Endothelial cell of umbilical vein (primary cell): ENCODE data around the gene OVCH2. TPM values are rescaled to one million over a fixed set of nuclear protein-coding genes. Genes with fewer than 3 reads are reported as not detected.

ENCODE experiments used
- BruUV-seq: library from RNA; stranded (reverse); fragments of 400-500 nt; replicated peaks from 2 replicates; lab custom pipeline; 2021; lab: Mats Ljungman, UMichigan
- CTCF ChIA-PET: fragments of 300-600, 350-600 bp; sonication (Branson Sonifier 250); formaldehyde crosslinking; loops from one replicate; lab custom pipeline; 2021; ENCODE audit warnings: antibody characterized with exemption, inconsistent platforms; lab: Charles Lee
- POLR2A ChIA-PET: fragments of 300-600, 350-600 bp; sonication (Branson Sonifier 250); formaldehyde crosslinking; loops from one replicate; lab custom pipeline; 2021; ENCODE audit warnings: antibody characterized with exemption, inconsistent platforms; lab: Charles Lee
- DNase-seq: peaks from one replicate; pipeline ENCODE4 v3.0.0-alpha.2; 2011; ENCODE audit warnings: low read depth, low spot score
- FAIRE-seq: peaks from 2 replicates; lab custom pipeline; 2011; peaks lifted over from hg19 to GRCh38; lab: Jason Lieb, UNC
- H2AFZ ChIP-seq: 2 replicates; pipeline ENCODE4 v1.6.0; 2012; ENCODE audit warnings: low read depth, low read length, control low read depth, inconsistent platforms
- H3K27ac ChIP-seq: 2 replicates; pipeline ENCODE4 v1.5.1; 2011; ENCODE audit warnings: low read depth, mild to moderate bottlenecking, control low read depth, low read length, moderate library complexity; ENCODE audit not compliant: insufficient read depth
- H3K27me3 ChIP-seq, 2 experiments: 2 replicates each; pipeline versions ENCODE4 v1.6.0 to v1.6.1; 2011; ENCODE audit warnings: low read length in 2 of 2, mixed read lengths in 1 of 2; ENCODE audit not compliant: control insufficient read depth in 2 of 2, insufficient read depth in 2 of 2
- H3K36me3 ChIP-seq, 2 experiments: 2 replicates in 1 of 2; 3 replicates in 1 of 2; pipeline ENCODE4 v1.5.1; 2011; ENCODE audit warnings: low read length in 2 of 2, mild to moderate bottlenecking in 1 of 2, moderate library complexity in 1 of 2; ENCODE audit not compliant: control insufficient read depth in 2 of 2, insufficient read depth in 2 of 2; ENCODE audit errors: extremely low read depth in 1 of 2
- H3K4me1 ChIP-seq: 3 replicates; pipeline ENCODE4 v1.5.1; 2011; ENCODE audit warnings: mild to moderate bottlenecking, low read length; ENCODE audit not compliant: control insufficient read depth, insufficient read depth; ENCODE audit errors: extremely low read depth
- H3K4me2 ChIP-seq: 2 replicates; pipeline ENCODE4 v1.6.1; 2011; ENCODE audit warnings: low read length, control low read depth, mixed read lengths; ENCODE audit not compliant: insufficient read depth
- H3K4me3 ChIP-seq, 3 experiments: fragments of 200-600 bp in 1 of 3; sonication (generic), shearing (Covaris generic) in 1 of 3; replicated peaks in 1 of 3; 2 replicates each; pipeline ENCODE4 v1.5.1; 2011 to 2016; ENCODE audit warnings: control low read depth in 3 of 3, low read length in 3 of 3, mild to moderate bottlenecking in 2 of 3, inconsistent platforms in 1 of 3, low read depth in 1 of 3, moderate library complexity in 1 of 3; ENCODE audit not compliant: insufficient read depth in 1 of 3
- H3K79me2 ChIP-seq: 2 replicates; pipeline ENCODE4 v1.6.0; 2012; ENCODE audit warnings: low read length, inconsistent platforms; ENCODE audit not compliant: control insufficient read depth, insufficient read depth
- H3K9ac ChIP-seq: replicated peaks from 2 replicates; pipeline ENCODE3; 2011; ENCODE audit warnings: low read length, control low read depth; ENCODE audit not compliant: insufficient read depth; ENCODE audit errors: extremely low read depth
- H3K9me1 ChIP-seq: replicated peaks from 3 replicates; pipeline ENCODE4 v1.6.0; 2011; ENCODE audit warnings: mild to moderate bottlenecking, low read length; ENCODE audit not compliant: control insufficient read depth, insufficient read depth; ENCODE audit errors: extremely low read depth
- H3K9me3 ChIP-seq: replicated peaks from 2 replicates; pipeline ENCODE4 v1.5.1; 2012; ENCODE audit warnings: low read length, inconsistent platforms; ENCODE audit not compliant: control insufficient read depth, insufficient read depth
- H4K20me1 ChIP-seq: replicated peaks from 2 replicates; pipeline ENCODE3; 2011; ENCODE audit warnings: mild to moderate bottlenecking, low read length; ENCODE audit not compliant: control insufficient read depth, insufficient read depth; ENCODE audit errors: extremely low read depth
- FOS ChIP-seq: IDR thresholded peaks from 2 replicates; pipeline ENCODE4 v1.6.1; 2011; ENCODE audit warnings: mild to moderate bottlenecking, low read length, moderate library complexity, borderline replicate concordance; ENCODE audit not compliant: insufficient read depth
- GATA2 ChIP-seq: IDR thresholded peaks from 2 replicates; pipeline ENCODE4 v1.7.0; 2011; ENCODE audit warnings: low read depth, mild to moderate bottlenecking, moderate library complexity, mixed read lengths, low read length; ENCODE audit not compliant: insufficient read length, insufficient read depth
- JUN ChIP-seq: IDR thresholded peaks from 2 replicates; pipeline ENCODE4 v1.6.1; 2011; ENCODE audit warnings: borderline replicate concordance, low read depth; ENCODE audit not compliant: insufficient read length, insufficient read depth
- MYC ChIP-seq: IDR thresholded peaks from one replicate; pipeline ENCODE4 v1.6.1; 2011; ENCODE audit warnings: mild to moderate bottlenecking, low read depth, low read length
- POLR2A ChIP-seq: IDR thresholded peaks from 2 replicates; pipeline ENCODE4 v1.6.1; 2012; ENCODE audit warnings: low read depth, mild to moderate bottlenecking, control low read depth, low read length
- dilution Hi-C: fragments of 300-500 bp; cut with MboI; formaldehyde crosslinking; loops from one replicate; pipeline ENCODE4 v1.15.0; 2019; ENCODE audit warnings: low sequenced_read_pairs; ENCODE audit not compliant: extremely low pct_ligation_motif_present
- intact Hi-C: fragments of 100-400 bp; cut with micrococcal nuclease; formaldehyde crosslinking; loops from one replicate; pipeline ENCODE4 v1.10.0; 2022
- polyA plus RNA-seq, 4 experiments: library from polyadenylated mRNA; depleted of rRNA in 3 of 4; stranded (reverse) in 3 of 4; unstranded in 1 of 4; fragments of >200 nt; gene quantifications; 2 replicates each; pipeline versions ENCODE4 v1.2.1 to v1.2.3, GENCODE V29; 2011 to 2012; ENCODE audit warnings: missing spikeins in 1 of 4
- total RNA-seq: library from RNA; stranded (reverse); gene quantifications from 2 replicates; pipeline ENCODE4 v1.2.3, GENCODE V29; 2021
- TF ChIP-seq, protein P1 (sequence below): IDR thresholded peaks from 2 replicates; pipeline ENCODE4 v1.6.1; 2011; ENCODE audit not compliant: insufficient read depth, insufficient read length
- TF ChIP-seq, protein P2 (sequence below), 2 donors: IDR thresholded peaks; 1 replicate in 1 of 2; 2 replicates in 1 of 2; pipeline ENCODE4 v1.5.1; 2011; ENCODE audit warnings: low read length in 2 of 2, mild to moderate bottlenecking in 2 of 2, moderate library complexity in 2 of 2, control low read depth in 1 of 2, inconsistent platforms in 1 of 2, low read depth in 1 of 2; ENCODE audit not compliant: insufficient read depth in 1 of 2; ENCODE audit errors: extremely low read depth in 1 of 2

Gene OVCH2
- total and polyA plus RNA-seq, 2 donors (not counting 3 experiments of a cell fraction or from before 2014, with no cell fraction given) = not detected

DNA sequence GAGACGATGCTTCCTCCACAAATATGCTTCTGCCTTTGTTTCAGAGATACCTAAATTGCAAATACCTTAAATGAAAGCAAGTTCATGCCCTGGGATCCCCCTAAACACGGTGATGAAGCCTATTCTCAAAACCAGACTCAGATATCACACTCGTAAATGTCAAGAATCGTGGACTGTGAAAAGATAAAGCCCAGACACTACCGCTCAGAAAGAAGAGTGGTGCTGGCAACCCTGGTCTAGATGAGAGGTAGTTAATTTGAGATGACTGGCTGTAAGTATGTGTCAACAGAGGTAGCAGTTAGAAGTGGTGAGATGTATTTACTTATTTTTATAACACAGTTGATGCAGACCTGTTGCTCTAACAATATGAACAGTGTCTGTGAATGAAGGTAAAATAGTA is 2.5 kb downstream of the OVCH2 start:
- Histone ChIP-seq H3K27me3 (peaks cover 0 to 3% of the 10 kb centered on the region in 2 experiments), H3K79me2 (no peaks in the 10 kb centered on the region), H4K20me1 (no peaks in the 10 kb centered on the region), H2AFZ (no peak overlapping the region), H3K36me3 (no peaks in the 10 kb centered on the region), H3K27ac (no peak overlapping the region), H3K4me2 (no peak overlapping the region), H3K9me1 (no peaks in the 10 kb centered on the region), H3K9me3 (no peaks in the 10 kb centered on the region), H3K4me1 (no peaks in the 10 kb centered on the region), H3K9ac (no peak overlapping the region), H3K4me3 (no peak overlapping the region)
- dilution Hi-C loops = no loop called here
- POLR2A ChIA-PET = no interaction called here
- CTCF ChIA-PET = no interaction called here
- TF ChIP-seq GATA2 = no peak
- TF ChIP-seq, protein P1, sequence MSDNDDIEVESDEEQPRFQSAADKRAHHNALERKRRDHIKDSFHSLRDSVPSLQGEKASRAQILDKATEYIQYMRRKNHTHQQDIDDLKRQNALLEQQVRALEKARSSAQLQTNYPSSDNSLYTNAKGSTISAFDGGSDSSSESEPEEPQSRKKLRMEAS = no peak
- no peak for TF ChIP-seq JUN
- no peak for TF ChIP-seq POLR2A
- intact Hi-C loops = no loop called here
- FAIRE-seq (no peak), DNase-seq (no peak)
- no TSS peak for BruUV-seq

DNA sequence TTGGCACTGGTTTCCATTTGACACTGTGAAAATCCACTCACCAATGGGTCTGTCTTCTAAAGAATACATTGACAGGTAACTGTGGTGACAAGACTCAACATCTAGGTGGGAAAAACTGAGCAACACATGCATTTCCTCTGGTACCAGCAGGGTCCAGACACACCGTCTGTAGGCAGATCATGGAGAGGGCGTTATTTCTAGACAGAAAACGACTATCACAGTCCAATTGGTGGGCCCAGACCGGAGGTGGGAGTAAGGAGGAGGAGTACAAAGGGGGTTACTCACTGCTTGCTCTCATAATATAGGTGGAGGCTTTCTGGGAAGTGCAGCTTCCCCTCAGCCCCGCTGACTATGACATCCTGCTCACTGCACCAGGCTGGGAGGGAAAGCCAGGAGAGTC is 9.9 kb downstream of the OVCH2 start:
- dilution Hi-C loops (no loop called here), intact Hi-C loops (loop anchor here (10.0 kb wide), 2 partner anchors 252 to 398 kb away; no protein-coding TSS in a partner anchor)
- Histone ChIP-seq H3K27ac (no peak overlapping the region), H3K4me1 (no peaks in the 10 kb centered on the region), H3K9me3 (no peaks in the 10 kb centered on the region), H3K4me2 (no peak overlapping the region), H3K9me1 (no peaks in the 10 kb centered on the region), H3K79me2 (no peaks in the 10 kb centered on the region), H2AFZ (no peak overlapping the region), H3K9ac (no peak overlapping the region), H4K20me1 (no peaks in the 10 kb centered on the region), H3K4me3 (no peak overlapping the region), H3K27me3 (peaks cover 28 to 30% of the 10 kb centered on the region in 2 experiments), H3K36me3 (no peaks in the 10 kb centered on the region)
- TF ChIP-seq FOS (no peak), GATA2 (no peak), POLR2A (no peak), MYC (no peak), JUN (no peak)
- TF ChIP-seq, protein P2, sequence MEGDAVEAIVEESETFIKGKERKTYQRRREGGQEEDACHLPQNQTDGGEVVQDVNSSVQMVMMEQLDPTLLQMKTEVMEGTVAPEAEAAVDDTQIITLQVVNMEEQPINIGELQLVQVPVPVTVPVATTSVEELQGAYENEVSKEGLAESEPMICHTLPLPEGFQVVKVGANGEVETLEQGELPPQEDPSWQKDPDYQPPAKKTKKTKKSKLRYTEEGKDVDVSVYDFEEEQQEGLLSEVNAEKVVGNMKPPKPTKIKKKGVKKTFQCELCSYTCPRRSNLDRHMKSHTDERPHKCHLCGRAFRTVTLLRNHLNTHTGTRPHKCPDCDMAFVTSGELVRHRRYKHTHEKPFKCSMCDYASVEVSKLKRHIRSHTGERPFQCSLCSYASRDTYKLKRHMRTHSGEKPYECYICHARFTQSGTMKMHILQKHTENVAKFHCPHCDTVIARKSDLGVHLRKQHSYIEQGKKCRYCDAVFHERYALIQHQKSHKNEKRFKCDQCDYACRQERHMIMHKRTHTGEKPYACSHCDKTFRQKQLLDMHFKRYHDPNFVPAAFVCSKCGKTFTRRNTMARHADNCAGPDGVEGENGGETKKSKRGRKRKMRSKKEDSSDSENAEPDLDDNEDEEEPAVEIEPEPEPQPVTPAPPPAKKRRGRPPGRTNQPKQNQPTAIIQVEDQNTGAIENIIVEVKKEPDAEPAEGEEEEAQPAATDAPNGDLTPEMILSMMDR (IDR thresholded peaks at IDR 0.05; ENCODE audit: extremely low read depth in 1 of 2, insufficient read depth in 1 of 2, low read depth in 1 of 2, low read length in 2 of 2) = no peak
- TF ChIP-seq, protein P1 = no peak
- ChIA-PET CTCF (interaction anchor here (1.0 to 2.3 kb wide), 2 partner anchors 24 to 597 kb away, joined by 3 to 5 read pairs; no protein-coding TSS in a partner anchor), POLR2A (no interaction called here)
- no peak for DNase-seq
- FAIRE-seq = no peak
- no TSS peak for BruUV-seq
